ENCODE results near the gene POU3F1.

Gene POU3F1

GRCh38 chr1:38046884-38047602 is 450 bp upstream of the POU3F1 start:
- peaks cover 68% of the 10 kb centered on the region for H3K27me3 ChIP-seq (ENCODE audit: control insufficient read depth, insufficient read depth, low read length)
- H3K9me3 ChIP-seq (ENCODE audit: control insufficient read depth, insufficient read depth, low read depth, low read length) = no peaks in the 10 kb centered on the region
- no peak overlapping the region for H3K27ac ChIP-seq (ENCODE audit: low read depth, low read length)
- H3K9ac ChIP-seq (ENCODE audit: low read length) = peak overlapping the region; percentile 38
- H3K4me1 ChIP-seq (ENCODE audit: control insufficient read depth, insufficient read depth, low read length) = peaks cover 26% of the 10 kb centered on the region
- peak overlapping the region; percentile 80 for H3K4me3 ChIP-seq (ENCODE audit: low read depth, low read length)
- H3K36me3 ChIP-seq (ENCODE audit: control insufficient read depth, insufficient read depth, low read length) = no peaks in the 10 kb centered on the region

DNA sequence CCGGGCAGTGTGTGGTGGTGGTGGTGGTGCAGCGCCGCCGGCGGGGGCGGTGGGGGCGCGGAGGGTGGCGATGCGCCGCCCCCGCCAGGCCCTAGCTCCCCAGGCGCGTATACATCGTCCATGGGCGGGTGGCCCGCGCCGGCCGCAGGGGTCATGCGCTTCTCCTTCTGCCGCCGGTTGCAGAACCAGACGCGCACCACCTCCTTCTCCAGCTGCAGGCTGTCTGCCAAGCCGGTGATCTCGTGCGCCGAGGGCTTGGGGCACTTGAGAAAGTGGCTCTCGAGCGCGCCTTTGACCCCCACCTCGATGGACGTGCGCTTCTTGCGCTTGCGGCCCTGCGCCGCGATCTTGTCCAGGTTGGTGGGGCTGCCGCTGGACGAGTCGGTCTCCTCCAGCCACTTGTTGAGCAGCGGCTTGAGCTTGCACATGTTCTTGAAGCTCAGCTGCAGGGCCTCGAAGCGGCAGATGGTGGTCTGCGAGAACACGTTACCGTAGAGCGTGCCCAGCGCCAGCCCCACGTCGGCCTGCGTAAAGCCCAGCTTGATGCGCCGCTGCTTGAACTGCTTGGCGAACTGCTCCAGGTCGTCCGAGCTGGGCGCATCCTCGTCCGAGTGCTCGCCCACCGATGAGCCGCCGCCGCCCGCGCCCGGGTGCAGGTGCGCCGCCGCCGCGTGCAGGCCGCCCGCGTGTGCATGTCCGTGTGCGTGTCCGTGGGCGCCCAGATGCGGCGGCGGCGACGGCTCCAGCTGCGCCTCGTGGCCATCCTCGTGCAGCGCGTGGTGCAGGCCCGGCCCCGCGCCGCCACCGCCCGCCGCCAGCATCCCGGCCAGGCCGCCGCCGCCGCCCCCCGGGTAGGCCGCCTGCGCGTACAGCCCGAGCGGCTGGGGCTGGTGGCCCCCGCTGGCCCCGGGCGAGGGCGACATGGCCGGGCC is 926 bp downstream of the POU3F1 start:
- Histone ChIP-seq H3K27me3 (ENCODE audit: control insufficient read depth, insufficient read depth, low read length) (peaks cover 75% of the 10 kb centered on the region), H3K9ac (ENCODE audit: low read length) (no peak overlapping the region), H3K4me1 (ENCODE audit: control insufficient read depth, insufficient read depth, low read length) (peaks cover 24% of the 10 kb centered on the region), H3K27ac (ENCODE audit: low read depth, low read length) (no peak overlapping the region), H3K4me3 (ENCODE audit: low read depth, low read length) (peak overlapping the region; percentile 62), H3K36me3 (ENCODE audit: control insufficient read depth, insufficient read depth, low read length) (no peaks in the 10 kb centered on the region), H3K9me3 (ENCODE audit: control insufficient read depth, insufficient read depth, low read depth, low read length) (no peaks in the 10 kb centered on the region)

- Histone ChIP-seq H3K9me3 (ENCODE audit: control insufficient read depth, insufficient read depth, low read depth, low read length) (no peaks in the 10 kb centered on the region), H3K27ac (ENCODE audit: low read depth, low read length) (no peak overlapping the region), H3K36me3 (ENCODE audit: control insufficient read depth, insufficient read depth, low read length) (no peaks in the 10 kb centered on the region), H3K9ac (ENCODE audit: low read length) (no peak overlapping the region), H3K4me1 (ENCODE audit: control insufficient read depth, insufficient read depth, low read length) (peaks cover 18% of the 10 kb centered on the region), H3K27me3 (ENCODE audit: control insufficient read depth, insufficient read depth, low read length) (peaks cover 72% of the 10 kb centered on the region), H3K4me3 (ENCODE audit: low read depth, low read length) (peak overlapping the region; percentile 62)
Measured at GRCh38 chr1:38044221-38045215, 2.1 kb downstream of the POU3F1 start.

DNA sequence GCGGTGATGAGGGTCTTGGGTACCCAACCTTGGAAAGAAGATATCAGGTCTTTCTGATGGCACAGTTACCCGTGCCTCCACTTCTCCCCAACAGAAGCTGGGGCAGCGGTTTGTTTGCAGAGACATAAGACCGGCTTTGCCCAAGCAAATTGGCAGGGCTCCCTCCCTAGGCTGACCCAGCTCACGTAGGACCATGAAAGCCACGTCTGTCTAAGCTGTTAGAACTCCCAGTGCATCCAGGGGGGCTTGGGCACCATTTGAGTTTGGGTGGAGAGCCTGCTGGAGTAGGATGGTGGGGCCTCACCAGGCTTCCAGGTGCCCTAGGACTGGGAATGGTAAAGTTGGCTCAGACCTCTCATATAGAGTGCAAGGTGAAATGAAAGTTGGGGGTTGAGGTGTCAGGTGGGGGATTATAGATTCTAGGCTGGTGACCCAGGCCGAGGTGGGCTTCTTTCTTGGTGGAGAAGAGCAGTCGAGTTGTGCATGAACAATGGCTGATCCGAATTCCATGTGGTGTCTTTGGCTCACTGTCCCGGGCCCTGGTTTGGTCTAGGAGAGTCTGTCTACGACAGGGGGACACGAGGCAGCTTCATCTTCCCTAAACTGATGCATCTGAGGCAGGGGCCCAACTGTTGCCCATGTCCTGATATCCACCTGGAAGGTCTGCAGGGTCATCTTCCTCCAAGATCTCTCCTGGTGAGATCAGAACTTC is 3.4 kb downstream of the POU3F1 start:
- Histone ChIP-seq H3K4me1 (ENCODE audit: control insufficient read depth, insufficient read depth, low read length) (peaks cover 17% of the 10 kb centered on the region), H3K4me3 (ENCODE audit: low read depth, low read length) (no peak overlapping the region), H3K9ac (ENCODE audit: low read length) (no peak overlapping the region), H3K27me3 (ENCODE audit: control insufficient read depth, insufficient read depth, low read length) (peaks cover 63% of the 10 kb centered on the region), H3K36me3 (ENCODE audit: control insufficient read depth, insufficient read depth, low read length) (no peaks in the 10 kb centered on the region), H3K9me3 (ENCODE audit: control insufficient read depth, insufficient read depth, low read depth, low read length) (no peaks in the 10 kb centered on the region), H3K27ac (ENCODE audit: low read depth, low read length) (no peak overlapping the region)

DNA sequence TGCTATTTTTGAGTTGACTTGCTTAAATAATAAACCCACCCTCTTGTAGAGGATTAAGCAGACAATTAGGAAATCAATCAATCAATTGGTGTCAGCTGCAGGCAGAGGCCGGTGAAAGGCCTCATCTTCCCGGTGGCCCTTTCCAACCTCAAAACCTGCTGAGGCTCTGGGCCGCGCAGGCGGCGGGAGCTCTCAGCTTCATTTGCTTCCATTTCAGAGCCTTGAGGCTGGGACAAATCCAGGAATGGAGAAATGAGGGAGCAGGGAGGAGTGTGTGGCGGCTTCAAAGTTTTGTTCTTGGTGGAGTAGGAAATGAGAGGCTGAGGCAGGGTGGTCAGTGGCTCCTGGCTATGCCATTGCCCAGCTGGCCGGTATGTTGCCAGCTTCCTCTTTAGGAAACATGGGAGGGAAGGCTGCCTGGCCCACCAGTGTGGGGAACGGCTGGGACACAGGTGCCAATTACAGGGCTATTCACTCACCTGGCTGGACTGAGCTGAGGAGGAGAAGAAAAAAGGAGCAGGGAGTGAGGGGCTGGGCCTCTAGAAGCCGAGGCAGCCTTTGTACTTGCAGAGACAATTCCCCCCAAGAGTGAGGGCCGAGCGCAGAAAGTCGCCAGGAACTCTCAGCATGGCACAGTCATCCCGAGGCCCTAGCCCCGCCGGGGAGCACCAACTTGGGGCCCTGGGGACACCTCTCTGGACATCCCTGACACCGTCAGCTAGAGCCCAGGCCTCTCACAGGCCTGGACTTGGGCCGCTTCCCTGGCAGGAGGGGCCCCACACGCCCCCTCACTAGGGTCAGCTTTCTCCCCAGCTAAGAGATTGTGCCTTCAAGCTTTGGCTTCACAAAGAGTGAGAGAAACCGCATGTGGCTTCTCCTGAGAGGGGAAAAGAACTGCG is 4.4 kb downstream of the POU3F1 start:
- Histone ChIP-seq H3K36me3 (ENCODE audit: control insufficient read depth, insufficient read depth, low read length) (no peaks in the 10 kb centered on the region), H3K9me3 (ENCODE audit: control insufficient read depth, insufficient read depth, low read depth, low read length) (no peaks in the 10 kb centered on the region), H3K4me1 (ENCODE audit: control insufficient read depth, insufficient read depth, low read length) (0 out of 2 replicates have a peak, but pooled peaks cover 8% of the 10 kb centered on the region), H3K27me3 (ENCODE audit: control insufficient read depth, insufficient read depth, low read length) (peaks cover 54% of the 10 kb centered on the region), H3K4me3 (ENCODE audit: low read depth, low read length) (no peak overlapping the region), H3K9ac (ENCODE audit: low read length) (no peak overlapping the region), H3K27ac (ENCODE audit: low read depth, low read length) (no peak overlapping the region)

DNA sequence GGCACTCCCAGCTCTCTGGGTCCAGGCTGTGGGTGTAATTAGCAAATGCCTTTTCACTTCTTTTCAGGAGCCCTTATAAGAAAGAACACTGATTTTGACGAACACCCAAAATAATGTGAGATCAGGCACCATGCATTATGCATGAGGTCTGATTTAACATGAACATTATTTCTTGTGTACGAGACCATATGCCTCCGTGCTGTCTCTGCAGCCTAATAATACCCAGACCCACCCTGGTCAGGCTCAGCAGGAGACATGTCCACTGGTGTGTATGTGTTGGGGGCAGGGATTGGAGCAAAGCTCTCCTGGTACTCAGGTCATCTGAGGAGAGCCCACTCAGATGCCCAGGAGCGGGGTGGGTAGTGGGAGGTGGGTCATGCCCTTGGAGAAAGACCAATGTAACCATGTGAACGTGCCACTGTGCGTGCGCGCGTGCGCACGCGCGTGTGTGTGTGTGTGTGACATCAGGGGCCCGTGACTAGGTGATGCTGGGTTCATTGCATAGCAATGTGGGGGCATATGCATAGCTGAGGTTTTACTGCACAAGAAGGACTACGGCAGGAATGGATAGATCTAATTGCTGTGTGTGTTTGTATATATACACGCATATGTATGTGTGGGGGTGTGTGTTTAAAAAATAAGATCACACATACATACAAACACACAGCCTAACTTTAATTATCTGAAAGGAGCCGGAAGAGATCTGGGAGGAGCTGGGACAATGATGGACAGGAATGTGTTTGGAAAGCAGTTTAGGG is 7.1 kb downstream of the POU3F1 start:
- Histone ChIP-seq H3K4me1 (ENCODE audit: control insufficient read depth, insufficient read depth, low read length) (0 out of 2 replicates have a peak, but pooled peaks cover 4% of the 10 kb centered on the region), H3K27ac (ENCODE audit: low read depth, low read length) (no peak overlapping the region), H3K9me3 (ENCODE audit: control insufficient read depth, insufficient read depth, low read depth, low read length) (no peaks in the 10 kb centered on the region), H3K27me3 (ENCODE audit: control insufficient read depth, insufficient read depth, low read length) (peaks cover 31% of the 10 kb centered on the region), H3K4me3 (ENCODE audit: low read depth, low read length) (no peak overlapping the region), H3K36me3 (ENCODE audit: control insufficient read depth, insufficient read depth, low read length) (no peaks in the 10 kb centered on the region), H3K9ac (ENCODE audit: low read length) (no peak overlapping the region)

- no peak overlapping the region for H3K4me3 ChIP-seq (ENCODE audit: low read depth, low read length)
- peaks cover 25% of the 10 kb centered on the region for H3K27me3 ChIP-seq (ENCODE audit: control insufficient read depth, insufficient read depth, low read length)
- no peaks in the 10 kb centered on the region for H3K9me3 ChIP-seq (ENCODE audit: control insufficient read depth, insufficient read depth, low read depth, low read length)
- H3K27ac ChIP-seq (ENCODE audit: low read depth, low read length) = no peak overlapping the region
- H3K9ac ChIP-seq (ENCODE audit: low read length) = no peak overlapping the region
- H3K4me1 ChIP-seq (ENCODE audit: control insufficient read depth, insufficient read depth, low read length) = 0 out of 2 replicates have a peak, but pooled peaks cover under 1% of the 10 kb centered on the region
- H3K36me3 ChIP-seq (ENCODE audit: control insufficient read depth, insufficient read depth, low read length) = no peaks in the 10 kb centered on the region
Measured at GRCh38 chr1:38038861-38039260, 7.7 kb downstream of the POU3F1 start.

DNA sequence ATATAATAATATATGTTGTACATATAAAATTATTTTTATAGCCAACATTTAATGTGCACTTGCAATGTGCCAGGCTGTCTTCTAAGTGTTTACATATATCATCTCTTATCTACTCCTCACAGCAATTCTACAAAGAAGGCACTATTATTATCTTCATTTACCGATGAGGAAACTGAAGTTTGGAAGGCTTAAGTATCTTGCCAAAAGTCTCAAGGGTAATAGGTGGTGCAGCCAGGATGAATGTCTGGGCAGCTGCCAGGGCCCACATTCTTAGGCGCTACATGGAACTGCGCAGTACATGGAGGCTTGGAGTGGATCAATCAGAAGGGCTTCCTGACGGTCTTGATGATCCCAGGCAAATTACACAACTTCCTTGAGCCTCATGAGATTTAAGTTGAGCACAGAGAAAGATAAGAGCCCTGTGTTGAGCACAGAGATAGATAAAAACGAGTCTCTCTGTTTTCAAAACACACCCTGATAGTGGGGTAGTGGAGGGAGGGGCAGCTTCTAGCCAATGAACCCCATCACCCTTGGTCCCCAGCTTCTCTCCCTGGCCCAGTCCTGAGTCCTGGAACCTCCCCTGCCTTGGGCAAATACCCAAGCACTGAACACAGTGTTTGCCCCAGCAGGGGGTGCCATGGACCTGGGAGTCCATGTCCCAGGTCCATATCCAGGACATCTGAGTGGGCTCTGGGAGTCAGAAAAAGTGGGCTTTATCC is 9.2 kb downstream of the POU3F1 start:
- no peak overlapping the region for H3K4me3 ChIP-seq (ENCODE audit: low read depth, low read length)
- peaks cover 10% of the 10 kb centered on the region; the same call in 1 of the 2 replicates for H3K27me3 ChIP-seq (ENCODE audit: control insufficient read depth, insufficient read depth, low read length)
- no peak overlapping the region for H3K27ac ChIP-seq (ENCODE audit: low read depth, low read length)
- H3K9ac ChIP-seq (ENCODE audit: low read length) = no peak overlapping the region
- no peaks in the 10 kb centered on the region for H3K36me3 ChIP-seq (ENCODE audit: control insufficient read depth, insufficient read depth, low read length)
- no peaks in the 10 kb centered on the region for H3K4me1 ChIP-seq (ENCODE audit: control insufficient read depth, insufficient read depth, low read length)
- no peaks in the 10 kb centered on the region for H3K9me3 ChIP-seq (ENCODE audit: control insufficient read depth, insufficient read depth, low read depth, low read length)

DNA sequence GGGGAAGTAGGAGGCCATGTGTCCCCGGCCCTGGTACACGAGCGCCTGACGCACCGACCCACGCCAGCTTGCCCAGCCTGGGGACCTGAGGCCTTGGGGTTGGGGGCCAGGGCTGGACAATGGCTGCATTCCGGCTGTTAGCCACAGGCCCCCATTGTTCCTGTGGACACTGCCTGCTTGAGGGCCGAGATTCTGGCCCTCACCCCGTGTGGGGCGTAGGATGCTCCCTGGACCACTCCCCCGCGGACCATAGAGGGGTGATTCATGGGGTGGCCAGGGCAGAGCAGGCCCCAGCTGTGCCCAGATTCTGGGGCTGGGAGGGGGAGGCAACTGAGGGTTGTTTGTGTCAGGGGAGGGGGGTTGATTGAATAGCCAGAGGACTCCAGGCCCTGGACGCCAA is 11.7 kb downstream of the POU3F1 start:
- Histone ChIP-seq H3K4me1 (ENCODE audit: control insufficient read depth, insufficient read depth, low read length) (peaks cover 16% of the 10 kb centered on the region), H3K9ac (ENCODE audit: low read length) (no peak overlapping the region), H3K27me3 (ENCODE audit: control insufficient read depth, insufficient read depth, low read length) (no peaks in the 10 kb centered on the region), H3K27ac (ENCODE audit: low read depth, low read length) (no peak overlapping the region), H3K4me3 (ENCODE audit: low read depth, low read length) (no peak overlapping the region), H3K9me3 (ENCODE audit: control insufficient read depth, insufficient read depth, low read depth, low read length) (no peaks in the 10 kb centered on the region), H3K36me3 (ENCODE audit: control insufficient read depth, insufficient read depth, low read length) (no peaks in the 10 kb centered on the region)
